GM19240 (cell line): ENCODE measurements around the gene PTPRK.
"Not testable (repeated sequence)": the region's sequence is repeated elsewhere in the genome, so short reads cannot be mapped to it uniquely, and the experiment has no call there.

Source experiments
- DNase-seq: peaks from one replicate; pipeline ENCODE4 v3.0.0; 2011; ENCODE audit warnings: low spot score; ENCODE audit not compliant: insufficient read length

The PTPRK gene

GRCh38 chr6:128446497-128446896 is 73.9 kb downstream of the PTPRK start:
- DNase-seq = no peak

GRCh38 chr6:128443553-128443952 is 76.8 kb downstream of the PTPRK start:
- DNase-seq = no peak

GRCh38 chr6:128439627-128440026 is 80.8 kb downstream of the PTPRK start:
- DNase-seq = no peak

DNA sequence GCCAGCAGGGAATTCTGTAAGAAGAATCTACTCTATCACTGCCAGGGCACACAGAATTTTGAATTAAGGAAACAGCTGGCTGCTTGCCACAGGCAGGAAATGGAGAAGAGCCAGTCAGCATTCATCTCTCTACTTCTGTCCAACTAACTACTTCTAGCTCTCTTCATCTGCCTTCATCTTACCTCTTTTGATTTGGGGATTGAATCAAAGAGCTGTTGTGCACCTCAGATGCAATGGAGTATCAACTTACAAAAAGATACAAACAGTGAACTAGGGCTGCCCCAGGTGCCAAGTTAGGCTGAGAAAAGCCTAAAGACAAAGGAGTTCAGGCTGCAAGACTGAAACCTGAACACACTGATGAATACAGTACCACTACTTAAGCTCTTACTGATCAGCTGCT is 82.0 kb downstream of the PTPRK start:
- no peak for DNase-seq

DNA sequence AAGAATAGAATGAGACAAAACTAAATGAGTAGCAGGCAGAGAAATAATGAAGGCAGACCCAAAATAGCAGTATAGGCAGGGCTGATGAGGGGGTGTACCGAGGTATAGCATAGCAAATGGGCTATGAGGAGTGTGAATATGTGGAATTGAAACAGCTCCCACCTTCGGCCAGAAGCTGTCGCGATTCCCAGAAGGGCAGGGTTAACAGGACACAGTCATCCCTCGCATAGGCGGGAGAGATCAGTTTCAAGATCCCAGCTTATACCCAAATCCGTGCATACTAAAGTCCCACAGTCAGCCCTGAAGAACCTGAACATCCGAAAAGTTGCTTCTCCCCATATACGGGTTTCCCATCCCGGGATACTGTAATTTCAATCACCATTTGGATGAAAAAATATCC is 82.7 kb downstream of the PTPRK start:
- no peak for DNase-seq

DNA sequence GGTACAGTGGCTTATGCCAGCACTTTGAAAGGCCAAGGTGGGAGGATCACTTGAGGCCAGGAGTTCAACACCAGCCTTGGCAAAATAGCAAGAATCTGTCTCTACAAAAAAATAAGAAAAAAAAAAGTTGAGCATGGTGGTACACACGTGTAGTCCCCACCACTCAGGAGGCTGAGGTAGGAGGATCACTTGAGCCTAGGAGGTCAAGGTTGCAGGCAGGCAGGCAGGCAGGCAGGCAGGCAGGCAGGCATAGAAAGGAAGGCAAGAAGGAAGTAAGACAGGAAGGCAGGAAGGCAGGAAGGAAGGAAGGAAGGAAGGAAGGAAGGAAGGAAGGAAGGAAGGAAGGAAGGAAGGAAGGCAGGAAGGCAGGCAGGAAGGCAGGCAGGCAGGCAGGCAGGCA is 85.6 kb downstream of the PTPRK start:
- not testable (repeated sequence) for DNase-seq

DNA sequence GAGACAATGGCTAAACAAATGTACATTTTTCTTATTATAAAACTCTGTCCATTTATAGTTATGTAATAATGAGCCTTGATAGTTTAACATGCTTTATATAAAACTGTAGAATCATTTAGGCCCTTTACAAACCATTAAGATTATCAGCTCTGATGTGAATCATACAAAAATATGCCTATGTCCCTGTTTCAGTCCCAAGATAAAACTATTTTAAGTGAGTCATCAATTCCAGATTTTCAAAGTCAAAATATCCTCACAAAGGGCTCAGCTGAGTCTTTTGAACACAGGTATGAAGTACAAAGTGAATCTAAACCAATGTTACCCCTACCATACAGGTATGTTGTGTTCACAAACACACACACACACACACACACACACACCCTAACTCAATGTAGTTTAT is 88.0 kb downstream of the PTPRK start:
- DNase-seq = no peak

DNA sequence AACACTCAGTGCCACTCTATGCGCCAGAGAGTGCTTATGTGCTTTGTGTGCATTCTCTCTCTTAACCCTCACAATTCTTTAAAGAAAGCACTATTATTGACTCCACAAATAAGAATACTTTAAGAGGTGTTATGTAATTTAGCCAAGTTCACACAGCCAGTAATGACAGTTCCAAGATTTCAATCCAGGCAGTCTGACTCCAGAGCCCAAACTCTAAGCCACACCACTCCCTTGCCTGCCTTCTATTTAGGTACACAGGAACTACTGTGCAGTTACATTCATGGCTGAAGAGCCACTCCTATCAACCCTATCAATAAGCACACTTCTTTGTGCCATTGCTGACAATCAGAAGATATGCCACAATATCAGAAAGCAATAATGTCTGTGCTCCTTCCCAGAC is 93.3 kb downstream of the PTPRK start:
- no peak for DNase-seq

DNA sequence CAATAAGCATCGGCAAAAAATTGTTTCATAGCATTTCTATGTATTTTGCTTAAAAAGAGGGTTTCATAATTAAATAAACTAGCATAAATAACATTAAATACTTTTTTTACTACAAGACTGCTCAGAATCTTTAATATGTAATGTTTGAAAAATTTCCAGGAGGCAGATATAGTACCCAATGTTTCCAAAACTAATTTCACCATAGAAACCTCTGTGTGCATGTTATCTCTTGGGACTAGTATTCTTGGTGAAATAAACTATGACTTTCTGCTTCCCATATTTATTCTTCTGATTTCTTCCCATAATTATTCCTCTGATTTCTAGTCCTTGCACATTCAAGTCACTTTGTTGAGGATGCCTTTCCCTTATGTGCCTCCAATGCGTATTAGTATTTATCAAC is 94.5 kb downstream of the PTPRK start:
- no peak for DNase-seq

- DNase-seq = no peak
Measured at GRCh38 chr6:128422871-128423270, 97.5 kb downstream of the PTPRK start.

- DNase-seq = no peak
Measured at GRCh38 chr6:128422200-128422599, 98.2 kb downstream of the PTPRK start.

DNA sequence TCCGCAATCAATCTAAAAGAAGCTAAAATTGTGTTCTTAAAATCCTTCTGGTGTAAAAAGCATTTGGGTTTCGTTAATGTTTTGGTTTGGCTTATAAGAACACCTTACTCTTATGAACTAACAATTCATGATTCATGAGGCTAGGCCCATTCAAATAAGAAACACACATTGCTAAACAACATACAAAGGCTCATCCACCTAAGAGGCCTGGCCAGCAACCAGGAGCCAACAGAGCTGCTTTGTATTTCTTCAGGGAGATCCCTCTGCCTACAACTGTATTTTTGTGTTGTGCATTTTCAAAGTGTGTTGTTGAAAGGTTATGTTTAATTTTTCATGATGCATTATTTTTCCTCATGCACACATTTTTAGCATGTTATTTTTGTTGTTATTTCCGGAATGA is 98.6 kb downstream of the PTPRK start:
- no peak for DNase-seq

DNA sequence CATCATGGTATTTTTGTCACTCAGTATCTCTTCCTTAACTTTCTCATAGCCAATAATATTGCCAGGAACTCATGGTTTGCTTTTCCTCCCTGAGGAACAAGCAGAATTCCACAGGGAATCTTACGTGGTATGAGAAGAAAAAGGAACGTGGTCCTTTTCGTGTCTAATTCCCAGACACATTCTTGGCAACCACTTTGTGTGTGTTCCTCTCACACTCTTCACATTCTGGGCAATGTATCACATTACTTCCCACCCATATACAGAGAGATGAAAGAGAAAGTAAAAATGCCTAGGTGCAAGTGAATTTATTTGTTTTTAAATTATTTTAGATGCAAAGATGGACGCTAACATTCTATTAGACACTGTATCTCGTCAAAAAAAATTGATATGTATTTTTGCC is 102.7 kb downstream of the PTPRK start:
- DNase-seq = no peak

GRCh38 chr6:128415387-128415786 is 105.0 kb downstream of the PTPRK start:
- DNase-seq = no peak

GRCh38 chr6:128414943-128415342 is 105.5 kb downstream of the PTPRK start:
- no peak for DNase-seq

- no peak for DNase-seq
Measured at GRCh38 chr6:128413291-128413690, 107.1 kb downstream of the PTPRK start.

DNA sequence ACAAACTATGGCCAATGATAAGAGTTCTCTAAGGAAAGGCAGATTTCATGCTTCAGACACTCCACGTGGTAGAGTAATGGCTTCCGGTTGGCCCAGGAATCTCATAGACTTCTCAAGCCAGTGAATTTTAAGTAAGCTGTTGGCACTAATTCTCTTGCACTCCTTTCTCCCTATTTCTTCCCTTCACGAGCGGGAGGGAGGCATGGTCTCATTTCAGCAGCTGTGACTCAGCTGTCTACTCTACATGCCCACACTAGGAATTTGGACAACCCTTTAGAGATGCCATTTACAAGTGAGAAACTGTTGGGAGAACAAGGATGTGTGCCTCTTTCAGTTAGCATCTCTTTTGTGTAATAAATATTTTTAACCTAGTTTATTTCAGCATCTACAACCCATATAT is 107.7 kb downstream of the PTPRK start:
- DNase-seq = no peak

GRCh38 chr6:128410584-128410983 is 109.8 kb downstream of the PTPRK start:
- no peak for DNase-seq

DNA sequence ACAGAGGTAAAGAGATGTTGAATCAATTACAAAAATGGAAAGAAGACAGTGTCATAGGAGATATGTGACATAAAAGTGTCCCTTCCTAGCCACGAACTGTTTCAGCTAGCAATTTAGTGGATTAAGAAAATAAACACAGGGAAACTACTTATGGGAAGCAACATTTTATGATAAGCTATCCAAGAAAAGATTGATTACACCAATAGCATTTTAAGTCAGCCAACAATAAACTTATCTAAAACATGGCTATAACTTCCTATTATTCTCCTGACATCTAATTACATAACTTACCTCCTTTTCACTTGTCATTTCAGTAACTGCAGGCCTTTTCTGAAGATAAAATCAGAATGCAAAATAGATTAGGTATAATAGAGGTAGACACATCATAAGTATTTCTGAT is 111.4 kb downstream of the PTPRK start:
- DNase-seq = no peak

DNA sequence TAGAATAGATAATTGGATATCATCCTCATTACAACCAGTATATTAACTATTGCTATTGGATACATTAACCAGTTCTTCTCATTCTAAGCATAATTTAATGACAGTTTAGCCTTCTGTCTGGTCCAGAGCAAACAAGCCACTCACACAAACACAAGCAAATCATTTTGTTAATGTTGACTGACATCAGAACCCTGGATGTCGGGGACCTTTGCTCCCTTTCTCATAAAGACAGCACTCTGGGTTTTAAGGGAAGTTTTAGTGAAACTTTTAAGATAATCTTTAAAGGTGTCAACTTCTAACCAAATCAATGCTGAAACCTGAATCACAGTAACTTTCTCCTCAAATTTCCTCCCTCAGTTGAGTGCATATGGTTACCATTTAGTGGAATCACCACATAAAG is 113.9 kb downstream of the PTPRK start:
- no peak for DNase-seq

DNA sequence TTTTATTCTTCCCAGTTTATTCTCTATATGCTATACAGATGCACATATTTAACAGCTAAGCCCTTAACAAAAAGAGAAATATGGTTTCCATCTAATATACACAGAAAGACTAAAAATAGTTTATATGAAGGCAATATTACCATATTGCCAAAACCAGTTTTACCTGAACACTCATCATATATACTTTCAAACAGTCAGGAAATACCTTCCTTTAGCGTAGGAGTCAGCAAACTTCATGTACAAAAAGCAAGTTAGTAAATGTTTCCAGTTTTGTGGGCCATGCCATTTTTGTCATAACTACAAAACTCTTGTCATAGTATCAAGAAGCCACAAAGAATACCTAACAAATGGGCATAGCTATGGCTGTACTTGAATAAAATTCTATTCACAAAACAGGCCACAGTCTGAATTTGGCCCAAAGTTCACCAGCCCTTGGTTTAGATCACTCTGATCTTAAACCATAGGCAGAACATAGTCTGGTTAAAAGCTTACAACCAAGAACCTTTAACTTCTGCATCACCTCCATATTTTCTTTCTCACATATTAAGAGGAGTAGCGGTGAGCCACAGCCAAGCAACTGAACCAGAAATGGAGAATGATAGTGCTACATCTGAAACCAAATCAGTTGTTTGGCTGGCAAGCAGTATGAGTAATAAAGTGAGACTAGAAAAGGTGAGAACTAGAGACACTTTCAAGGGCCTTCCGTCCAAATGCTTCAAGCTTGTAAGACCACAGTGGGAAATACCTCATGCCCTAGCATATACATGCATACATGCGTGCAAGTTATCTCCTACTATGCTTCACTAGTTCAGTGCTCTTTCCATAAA is 116.6 kb downstream of the PTPRK start:
- DNase-seq = no peak

DNA sequence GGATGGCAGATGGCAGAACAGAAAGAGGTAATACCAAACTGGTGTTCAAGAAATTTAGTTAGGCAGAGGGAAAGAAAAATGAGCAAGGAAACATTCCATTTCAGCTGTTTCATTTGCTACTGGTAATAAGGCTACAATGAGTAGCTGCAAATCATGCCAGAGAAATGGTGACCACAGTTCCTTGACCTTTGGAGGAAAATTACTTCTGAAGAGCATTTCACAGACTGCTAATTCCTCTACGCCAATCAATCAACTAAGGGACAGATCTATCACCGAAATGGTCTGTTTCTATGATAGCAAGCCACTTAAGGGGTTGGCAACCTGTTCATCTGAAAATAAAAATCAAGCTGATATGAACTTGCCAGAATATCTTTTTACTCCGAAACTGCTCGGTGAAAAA is 119.5 kb downstream of the PTPRK start:
- no peak for DNase-seq

DNA sequence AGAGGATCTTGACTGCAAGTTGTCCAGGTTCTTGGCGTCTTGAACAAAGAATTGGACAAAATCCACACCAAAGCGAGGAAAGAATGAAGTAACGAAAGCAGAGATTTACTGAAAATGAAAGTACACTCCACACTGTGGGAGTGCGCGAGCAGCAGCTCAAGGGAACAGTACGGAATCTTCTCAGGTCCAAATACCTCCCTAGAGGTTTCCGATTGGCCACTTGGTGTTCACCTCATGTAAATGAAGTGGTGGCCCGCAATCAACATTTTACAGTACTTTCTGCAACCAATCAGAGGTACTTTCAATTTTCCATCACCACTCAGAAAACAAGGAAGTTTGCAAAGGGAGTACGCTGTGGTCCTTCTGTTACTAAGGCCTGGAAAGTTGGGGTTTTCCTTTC is 122.4 kb downstream of the PTPRK start:
- no peak for DNase-seq

- no peak for DNase-seq
Measured at GRCh38 chr6:128395596-128395995, 124.8 kb downstream of the PTPRK start.
